ENCODE results near the gene CITED1.

DNA sequence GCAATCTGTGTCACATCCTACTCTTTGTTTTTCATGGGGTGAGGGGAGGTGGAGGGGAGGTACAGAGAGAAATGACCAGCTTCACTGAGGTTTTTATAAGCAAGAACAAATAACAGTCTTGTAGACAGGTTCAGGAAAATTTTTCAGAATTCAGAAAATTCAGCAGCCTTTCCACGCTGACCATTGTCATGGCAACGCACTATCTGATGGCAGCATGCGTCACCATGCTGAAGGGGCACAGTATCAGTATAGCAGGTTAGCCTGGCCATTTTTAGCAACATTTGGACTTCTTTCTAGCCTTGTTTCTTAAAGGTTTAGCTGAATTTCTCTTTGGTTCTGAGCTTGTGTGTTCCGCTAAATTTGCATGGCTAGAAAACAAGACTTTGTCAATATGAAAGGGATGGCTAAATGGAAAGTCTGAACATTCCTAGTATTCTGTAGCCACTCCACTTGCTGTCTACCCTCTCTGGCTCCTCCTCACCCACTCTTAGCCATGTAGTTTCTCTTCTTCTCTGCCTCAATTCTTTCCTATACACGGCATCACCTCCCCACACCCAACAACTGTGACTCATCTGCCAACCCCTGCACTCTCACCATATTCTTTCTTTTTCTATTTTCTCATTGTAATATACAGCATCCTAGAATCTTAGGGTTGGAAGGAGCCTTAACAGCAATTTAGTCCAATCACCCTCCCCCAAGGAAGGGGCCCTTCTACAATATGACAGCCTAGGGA is 42.7 kb upstream of the CITED1 start:
- TF ChIP-seq, protein P1, sequence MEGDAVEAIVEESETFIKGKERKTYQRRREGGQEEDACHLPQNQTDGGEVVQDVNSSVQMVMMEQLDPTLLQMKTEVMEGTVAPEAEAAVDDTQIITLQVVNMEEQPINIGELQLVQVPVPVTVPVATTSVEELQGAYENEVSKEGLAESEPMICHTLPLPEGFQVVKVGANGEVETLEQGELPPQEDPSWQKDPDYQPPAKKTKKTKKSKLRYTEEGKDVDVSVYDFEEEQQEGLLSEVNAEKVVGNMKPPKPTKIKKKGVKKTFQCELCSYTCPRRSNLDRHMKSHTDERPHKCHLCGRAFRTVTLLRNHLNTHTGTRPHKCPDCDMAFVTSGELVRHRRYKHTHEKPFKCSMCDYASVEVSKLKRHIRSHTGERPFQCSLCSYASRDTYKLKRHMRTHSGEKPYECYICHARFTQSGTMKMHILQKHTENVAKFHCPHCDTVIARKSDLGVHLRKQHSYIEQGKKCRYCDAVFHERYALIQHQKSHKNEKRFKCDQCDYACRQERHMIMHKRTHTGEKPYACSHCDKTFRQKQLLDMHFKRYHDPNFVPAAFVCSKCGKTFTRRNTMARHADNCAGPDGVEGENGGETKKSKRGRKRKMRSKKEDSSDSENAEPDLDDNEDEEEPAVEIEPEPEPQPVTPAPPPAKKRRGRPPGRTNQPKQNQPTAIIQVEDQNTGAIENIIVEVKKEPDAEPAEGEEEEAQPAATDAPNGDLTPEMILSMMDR (IDR thresholded peaks at IDR 0.05), result no peak
- TF ChIP-seq SIN3A (IDR thresholded peaks at IDR 0.05; ENCODE audit: borderline replicate concordance, insufficient read depth, low read depth, low read length), result no peak
